Measurements from ENCODE around the gene BMP8A.

Gene BMP8A

GRCh38 chr1:39533442-39533841 is 42.0 kb downstream of the BMP8A start:
- TF ChIP-seq POLR2A (IDR thresholded peaks at IDR 0.05; ENCODE audit: low read depth, low read length), result no peak
- no peak for TF ChIP-seq POLR2AphosphoS5 (IDR thresholded peaks at IDR 0.05; ENCODE audit: low read depth, low read length)
- TF ChIP-seq TAF1 (IDR thresholded peaks at IDR 0.05; ENCODE audit: borderline replicate concordance, low read depth, low read length), result no peak
- FAIRE-seq, result no peak
- DNase-seq (ENCODE audit: insufficient read length), result no peak

GRCh38 chr1:39538531-39539251 is 47.3 kb downstream of the BMP8A start:
- DNase-seq (ENCODE audit: insufficient read length) (no peak), FAIRE-seq (no peak)
- TF ChIP-seq POLR2AphosphoS5 (IDR thresholded peaks at IDR 0.05; ENCODE audit: low read depth, low read length) (no peak), POLR2A (IDR thresholded peaks at IDR 0.05; ENCODE audit: low read depth, low read length) (no peak), TAF1 (IDR thresholded peaks at IDR 0.05; ENCODE audit: borderline replicate concordance, low read depth, low read length) (no peak)

GRCh38 chr1:39539252-39539790 is 47.9 kb downstream of the BMP8A start:
- DNase-seq (ENCODE audit: insufficient read length), result peak; percentile 66
- TF ChIP-seq TAF1 (IDR thresholded peaks at IDR 0.05; ENCODE audit: borderline replicate concordance, low read depth, low read length) (no peak), POLR2A (IDR thresholded peaks at IDR 0.05; ENCODE audit: low read depth, low read length) (no peak), POLR2AphosphoS5 (IDR thresholded peaks at IDR 0.05; ENCODE audit: low read depth, low read length) (no peak)
- peak; percentile 95 for FAIRE-seq

- TF ChIP-seq TAF1 (IDR thresholded peaks at IDR 0.05; ENCODE audit: borderline replicate concordance, low read depth, low read length) (no peak), POLR2A (IDR thresholded peaks at IDR 0.05; ENCODE audit: low read depth, low read length) (no peak), POLR2AphosphoS5 (IDR thresholded peaks at IDR 0.05; ENCODE audit: low read depth, low read length) (no peak)
- DNase-seq (ENCODE audit: insufficient read length) (no peak), FAIRE-seq (no peak)
Measured at GRCh38 chr1:39540504-39541031, 49.1 kb downstream of the BMP8A start.

- DNase-seq (ENCODE audit: insufficient read length) (no peak), FAIRE-seq (no peak)
- TF ChIP-seq TAF1 (IDR thresholded peaks at IDR 0.05; ENCODE audit: borderline replicate concordance, low read depth, low read length) (no peak), POLR2A (IDR thresholded peaks at IDR 0.05; ENCODE audit: low read depth, low read length) (no peak), POLR2AphosphoS5 (IDR thresholded peaks at IDR 0.05; ENCODE audit: low read depth, low read length) (no peak)
Measured at GRCh38 chr1:39542924-39543323, 51.5 kb downstream of the BMP8A start.

- TF ChIP-seq TAF1 (IDR thresholded peaks at IDR 0.05; ENCODE audit: borderline replicate concordance, low read depth, low read length) (no peak), POLR2A (IDR thresholded peaks at IDR 0.05; ENCODE audit: low read depth, low read length) (no peak), POLR2AphosphoS5 (IDR thresholded peaks at IDR 0.05; ENCODE audit: low read depth, low read length) (no peak)
- FAIRE-seq (no peak), DNase-seq (ENCODE audit: insufficient read length) (no peak)
Measured at GRCh38 chr1:39544327-39544726, 52.9 kb downstream of the BMP8A start.

- no peak for TF ChIP-seq TAF1 (IDR thresholded peaks at IDR 0.05; ENCODE audit: borderline replicate concordance, low read depth, low read length)
- TF ChIP-seq POLR2AphosphoS5 (IDR thresholded peaks at IDR 0.05; ENCODE audit: low read depth, low read length), result no peak
- no peak for TF ChIP-seq POLR2A (IDR thresholded peaks at IDR 0.05; ENCODE audit: low read depth, low read length)
- DNase-seq (ENCODE audit: insufficient read length) (no peak), FAIRE-seq (no peak)
Measured at GRCh38 chr1:39545531-39545930, 54.1 kb downstream of the BMP8A start.

GRCh38 chr1:39554277-39554676 is 62.8 kb downstream of the BMP8A start:
- FAIRE-seq (no peak), DNase-seq (ENCODE audit: insufficient read length) (no peak)
- TF ChIP-seq POLR2AphosphoS5 (IDR thresholded peaks at IDR 0.05; ENCODE audit: low read depth, low read length), result no peak
- no peak for TF ChIP-seq TAF1 (IDR thresholded peaks at IDR 0.05; ENCODE audit: borderline replicate concordance, low read depth, low read length)
- TF ChIP-seq POLR2A (IDR thresholded peaks at IDR 0.05; ENCODE audit: low read depth, low read length), result no peak

GRCh38 chr1:39561279-39561678 is 69.8 kb downstream of the BMP8A start:
- FAIRE-seq, result no peak
- DNase-seq (ENCODE audit: insufficient read length), result no peak

GRCh38 chr1:39562886-39563285 is 71.5 kb downstream of the BMP8A start:
- TF ChIP-seq TAF1 (IDR thresholded peaks at IDR 0.05; ENCODE audit: borderline replicate concordance, low read depth, low read length), result no peak
- FAIRE-seq (no peak), DNase-seq (ENCODE audit: insufficient read length) (no peak)

More at GRCh38 chr1:39561279-39561678, 69.8 kb downstream of the BMP8A start:
- peak; percentile 41; the same call in 1 of the 2 replicates for TF ChIP-seq POLR2A (IDR thresholded peaks at IDR 0.05; ENCODE audit: low read depth, low read length)
- no peak for TF ChIP-seq TAF1 (IDR thresholded peaks at IDR 0.05; ENCODE audit: borderline replicate concordance, low read depth, low read length)
- no peak for TF ChIP-seq POLR2AphosphoS5 (IDR thresholded peaks at IDR 0.05; ENCODE audit: low read depth, low read length)

GRCh38 chr1:39563669-39564068 is 72.2 kb downstream of the BMP8A start:
- no peak for DNase-seq (ENCODE audit: insufficient read length)
- no peak for FAIRE-seq
- TF ChIP-seq POLR2AphosphoS5 (IDR thresholded peaks at IDR 0.05; ENCODE audit: low read depth, low read length) (no peak), POLR2A (IDR thresholded peaks at IDR 0.05; ENCODE audit: low read depth, low read length) (no peak), TAF1 (IDR thresholded peaks at IDR 0.05; ENCODE audit: borderline replicate concordance, low read depth, low read length) (no peak)

- TF ChIP-seq POLR2AphosphoS5 (IDR thresholded peaks at IDR 0.05; ENCODE audit: low read depth, low read length) (0 out of 2 replicates have a peak, but pooled peaks have one; percentile 33), TAF1 (IDR thresholded peaks at IDR 0.05; ENCODE audit: borderline replicate concordance, low read depth, low read length) (no peak), POLR2A (IDR thresholded peaks at IDR 0.05; ENCODE audit: low read depth, low read length) (no peak)
- DNase-seq (ENCODE audit: insufficient read length) (no peak), FAIRE-seq (no peak)
Measured at GRCh38 chr1:39564340-39564739, 72.9 kb downstream of the BMP8A start.

Measured in GM12892 (cell line).